HG03378 (cell line): ENCODE measurements around the gene SEPTIN10.
"Not testable (repeated sequence)": the region's sequence is repeated elsewhere in the genome, so short reads cannot be mapped to it uniquely, and the experiment has no call there.

ENCODE experiments used
- ATAC-seq: cut with Tn5 transposase; IDR thresholded peaks from one replicate; pipeline ENCODE4 v1.9.1; 2021; ENCODE audit warnings: mild to moderate bottlenecking, moderate library complexity; ENCODE audit not compliant: unreplicated experiment

Gene SEPTIN10

GRCh38 chr2:109549016-109549590 is 64.7 kb downstream of the SEPTIN10 start:
- no peak for ATAC-seq

DNA sequence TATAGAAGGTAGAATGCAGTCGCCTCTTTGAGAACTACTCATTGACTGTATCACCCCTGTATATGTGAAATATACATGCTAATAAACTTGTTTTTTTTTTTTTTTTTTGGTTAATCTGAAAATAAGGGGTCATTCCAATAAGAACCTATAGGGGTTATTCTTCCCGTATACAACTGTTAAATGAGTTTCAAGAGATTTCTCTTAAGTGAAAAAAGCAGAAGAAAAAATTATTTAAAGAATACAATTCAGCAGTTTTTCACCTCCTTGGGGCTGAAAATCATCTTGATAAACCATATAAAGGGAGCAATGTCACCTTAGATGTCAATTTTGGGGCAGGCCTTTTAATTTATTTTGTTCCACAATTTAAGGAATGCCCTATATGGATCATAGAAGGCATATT is 66.5 kb downstream of the SEPTIN10 start:
- no peak for ATAC-seq

- peak; percentile 75 for ATAC-seq
These were observed 67.7 kb downstream of the SEPTIN10 start for GRCh38 chr2:109545828-109546713.

- ATAC-seq: no peak
These were observed 71.4 kb downstream of the SEPTIN10 start for GRCh38 chr2:109542384-109542783.

DNA sequence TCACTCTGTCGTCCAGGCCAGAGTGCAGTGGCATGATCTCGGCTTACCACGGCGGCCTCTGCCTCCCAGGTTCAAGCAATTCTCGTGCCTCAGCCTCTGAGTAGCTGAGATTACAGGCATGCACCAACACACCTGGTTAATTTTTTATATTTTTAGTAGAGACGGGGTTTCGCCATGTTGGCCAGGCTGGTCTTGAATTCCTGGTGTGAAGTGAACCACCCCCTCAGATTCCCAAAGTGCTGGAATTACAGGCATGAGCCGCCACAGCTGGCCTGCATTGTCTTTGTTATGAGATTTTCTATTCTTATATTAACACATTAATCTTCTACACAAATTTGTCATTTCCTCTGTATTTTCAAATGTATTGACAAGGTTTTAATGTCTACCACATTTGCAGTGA is 75.2 kb downstream of the SEPTIN10 start:
- no peak for ATAC-seq

DNA sequence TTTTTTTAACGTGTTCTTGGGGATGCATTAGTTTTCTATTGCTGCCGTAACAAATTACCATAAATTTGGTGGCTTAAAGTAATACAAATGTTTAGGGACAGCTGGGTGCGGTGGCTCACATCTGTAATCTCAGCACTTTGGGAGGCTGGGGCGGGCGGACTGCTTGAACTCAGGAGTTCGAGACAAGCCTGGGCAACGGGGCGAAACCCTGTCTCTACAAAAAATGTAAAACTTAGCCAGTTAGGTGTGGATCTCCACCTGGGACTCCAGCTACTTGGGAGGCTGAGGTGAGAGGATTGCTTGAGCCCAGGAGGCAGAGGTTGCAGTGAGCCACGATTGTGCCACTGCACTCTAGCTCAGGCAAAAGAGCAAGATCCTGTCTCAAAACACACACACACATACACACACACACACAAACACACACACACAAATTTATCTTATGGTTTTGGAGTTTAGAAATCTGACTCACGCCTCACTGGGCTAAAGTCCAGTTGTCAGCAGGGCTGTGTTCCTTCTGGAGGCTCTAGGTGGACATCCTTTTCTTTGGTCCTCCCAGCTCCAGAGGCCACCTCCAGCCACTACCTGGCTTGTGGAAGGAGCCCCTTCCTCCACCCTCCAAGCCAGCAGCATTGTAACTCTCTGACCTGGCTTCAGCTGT is 76.1 kb downstream of the SEPTIN10 start:
- ATAC-seq: no peak

DNA sequence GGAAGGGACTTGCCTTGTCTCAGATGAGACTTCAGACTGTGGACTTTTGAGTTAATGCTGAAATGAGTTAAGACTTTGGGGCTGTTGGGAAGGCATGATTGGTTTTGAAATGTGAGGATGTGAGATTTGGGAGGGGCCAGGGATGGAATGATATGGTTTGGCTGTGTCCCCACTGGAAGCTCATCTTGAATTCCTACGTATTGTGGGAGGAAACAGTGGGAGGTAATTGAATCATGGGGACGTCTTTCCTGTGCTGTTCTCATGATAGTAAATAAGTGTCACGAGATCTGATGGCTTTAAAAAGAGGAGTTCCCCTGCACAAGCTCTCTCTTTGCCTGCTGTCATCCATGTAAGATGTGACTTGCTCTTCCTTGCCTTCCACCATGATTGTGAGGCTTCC is 77.2 kb downstream of the SEPTIN10 start:
- ATAC-seq: not testable (repeated sequence)

GRCh38 chr2:109535217-109535946 is 78.4 kb downstream of the SEPTIN10 start:
- no peak for ATAC-seq

- no peak for ATAC-seq
These were observed 79.9 kb downstream of the SEPTIN10 start for GRCh38 chr2:109533823-109534222.

DNA sequence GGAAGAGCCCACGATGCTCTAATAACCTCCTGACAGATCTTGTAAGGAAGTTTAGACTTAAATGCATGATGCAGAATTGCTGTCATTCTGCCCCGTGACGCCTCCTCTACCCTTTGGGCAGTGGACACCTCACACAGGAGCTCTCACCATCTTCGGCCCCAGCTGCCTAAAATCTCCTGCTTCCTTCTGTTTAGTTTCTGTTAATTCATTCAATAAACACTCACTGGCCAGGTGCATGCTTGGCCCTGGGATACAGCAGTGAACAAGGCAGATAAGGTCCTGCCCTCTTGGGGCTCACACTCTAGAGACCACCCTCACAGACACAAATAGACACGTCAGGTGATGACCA is 81.1 kb downstream of the SEPTIN10 start:
- no peak for ATAC-seq

- ATAC-seq: no peak
These were observed 81.7 kb downstream of the SEPTIN10 start for GRCh38 chr2:109531896-109532727.

DNA sequence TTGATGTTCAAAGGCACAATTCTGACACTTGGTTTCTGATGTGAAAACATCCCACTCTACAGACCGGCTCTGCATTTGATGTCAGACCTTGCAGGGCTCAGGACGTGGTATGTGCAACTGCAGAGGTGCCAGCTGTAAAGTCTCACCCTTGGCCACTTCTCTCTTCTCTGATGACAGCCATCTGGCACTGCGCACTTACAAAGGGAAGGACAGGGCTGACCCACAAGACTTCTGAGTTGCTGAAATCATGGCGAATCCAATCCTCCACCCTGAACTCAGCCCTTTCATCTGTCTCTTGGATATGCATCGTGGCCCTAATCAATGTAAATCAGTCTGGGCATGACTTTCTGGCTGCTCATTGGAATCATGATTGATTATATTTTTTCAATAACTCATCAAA is 82.5 kb downstream of the SEPTIN10 start:
- no peak for ATAC-seq

GRCh38 chr2:109530712-109531111 is 83.1 kb downstream of the SEPTIN10 start:
- no peak for ATAC-seq

DNA sequence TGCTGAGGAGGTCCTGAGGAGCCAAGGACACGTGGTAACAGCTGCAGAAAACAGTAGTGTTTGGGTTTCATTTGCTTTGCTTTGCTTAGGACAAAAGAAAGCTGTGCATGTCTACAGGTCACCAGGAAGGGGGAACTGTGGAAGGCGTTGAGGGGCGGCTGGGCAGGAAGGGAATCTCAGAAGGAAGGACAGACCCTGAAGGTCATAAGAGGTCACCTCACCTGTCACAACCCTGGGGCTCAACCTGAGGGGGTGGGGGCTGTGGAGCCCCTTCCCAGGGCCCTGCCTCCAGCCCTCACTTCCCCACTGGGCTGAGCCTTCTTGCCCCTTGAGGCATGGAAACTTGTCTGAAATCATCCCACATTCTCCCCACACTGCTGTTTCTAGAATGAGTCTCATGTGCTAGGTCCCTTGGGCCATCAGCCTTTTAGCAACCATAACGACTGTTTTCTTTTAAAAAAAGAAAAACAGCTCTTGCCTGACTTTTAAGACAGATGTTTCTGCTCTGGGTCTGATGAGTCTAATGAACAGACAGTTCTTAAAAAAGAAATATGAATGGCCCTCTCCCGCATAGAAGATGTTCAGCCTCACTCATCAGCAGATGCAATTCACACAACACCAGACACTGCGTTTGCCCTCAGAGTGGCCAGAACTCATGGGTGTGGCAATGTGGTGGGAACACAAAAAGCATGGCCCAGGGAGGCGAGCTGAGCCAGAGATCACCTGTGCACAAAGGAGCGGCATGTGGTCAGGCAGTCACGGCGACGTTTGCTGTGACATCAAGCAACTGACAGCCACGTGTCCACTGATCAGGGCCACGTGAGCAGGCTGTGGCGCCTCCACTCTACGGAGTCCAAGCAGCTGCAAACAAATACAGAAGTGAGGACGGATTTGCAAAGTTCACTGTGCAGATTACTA is 84.0 kb downstream of the SEPTIN10 start:
- ATAC-seq: no peak

- ATAC-seq: no peak
These were observed 84.8 kb downstream of the SEPTIN10 start for GRCh38 chr2:109528811-109529501.

- ATAC-seq: no peak
These were observed 85.7 kb downstream of the SEPTIN10 start for GRCh38 chr2:109527846-109528705.

DNA sequence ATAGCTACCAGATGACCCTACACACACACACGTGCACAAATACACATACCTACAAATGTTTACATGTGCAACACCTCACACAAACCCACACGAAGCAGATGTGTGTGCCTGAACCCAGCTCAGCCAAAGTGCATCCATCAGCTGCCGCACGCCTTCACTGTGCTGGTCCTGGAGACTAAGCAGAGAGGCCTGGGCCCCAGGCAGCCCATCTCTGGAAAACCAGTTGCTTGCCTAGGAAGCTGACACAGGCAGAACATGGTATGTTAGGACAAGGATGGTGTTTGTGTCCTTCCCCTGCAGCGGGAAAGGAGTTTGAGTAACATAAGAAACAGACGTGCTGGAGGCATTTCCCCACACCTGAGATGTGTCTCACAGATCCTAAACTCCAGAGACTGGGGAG is 86.7 kb downstream of the SEPTIN10 start:
- no peak for ATAC-seq

GRCh38 chr2:109526442-109526970 is 87.3 kb downstream of the SEPTIN10 start:
- ATAC-seq: no peak
